Smooth muscle cell (in vitro differentiated cells): ENCODE measurements around the gene PPP1R13B. TPM values are rescaled to one million over a fixed set of nuclear protein-coding genes. Genes with fewer than 3 reads are reported as not detected.

Experiments used
- DNase-seq: peaks from one replicate; lab custom pipeline; 2025; ENCODE audit not compliant: unreplicated experiment; lab: John Stamatoyannopoulos, UW
- H2AFZ ChIP-seq: fragments of 200-600 bp; sonication (generic); 2 replicates; pipeline ENCODE4 v1.6.0; 2016; ENCODE audit warnings: antibody characterized with exemption, low read depth, mild to moderate bottlenecking
- H3F3A ChIP-seq: fragments of 200-600 bp; sonication (generic); 2 replicates; pipeline ENCODE4 v1.6.0; 2017; ENCODE audit warnings: antibody characterized with exemption, low read depth
- H3K27ac ChIP-seq: fragments of 200-600 bp; sonication (generic); 2 replicates; pipeline ENCODE4 v1.5.1; 2016; ENCODE audit warnings: low read depth, mild to moderate bottlenecking
- H3K27me3 ChIP-seq: fragments of 200-600 bp; sonication (generic); 2 replicates; pipeline ENCODE4 v1.6.1; 2016; ENCODE audit warnings: low read depth, mild to moderate bottlenecking
- H3K36me3 ChIP-seq: fragments of 200-600 bp; sonication (generic); 2 replicates; pipeline ENCODE4 v1.5.1; 2016; ENCODE audit warnings: low read depth
- H3K4me1 ChIP-seq: fragments of 200-600 bp; sonication (generic); 2 replicates; pipeline ENCODE4 v1.5.1; 2016; ENCODE audit warnings: low read depth
- H3K4me2 ChIP-seq: fragments of 200-600 bp; sonication (generic); 2 replicates; pipeline ENCODE4 v1.6.0; 2016; ENCODE audit warnings: mild to moderate bottlenecking
- H3K4me3 ChIP-seq: fragments of 200-600 bp; sonication (generic); 2 replicates; pipeline ENCODE4 v1.5.1; 2016; ENCODE audit warnings: mild to moderate bottlenecking
- H3K79me2 ChIP-seq: fragments of 200-600 bp; sonication (generic); 2 replicates; pipeline ENCODE4 v1.6.0; 2016; ENCODE audit warnings: low read depth, mild to moderate bottlenecking
- H3K9ac ChIP-seq: fragments of 200-600 bp; sonication (generic); 2 replicates; pipeline ENCODE4 v1.6.0; 2016; ENCODE audit warnings: low read depth
- H3K9me3 ChIP-seq: fragments of 200-600 bp; sonication (generic); replicated peaks from 2 replicates; pipeline ENCODE4 v1.5.1; 2016; ENCODE audit warnings: low read depth
- H4K20me1 ChIP-seq: fragments of 200-600 bp; sonication (generic); 2 replicates; pipeline ENCODE4 v1.6.0; 2016; ENCODE audit warnings: low read depth
- CTCF ChIP-seq: fragments of 200-600 bp; sonication (generic); IDR thresholded peaks from 2 replicates; pipeline ENCODE4 v1.5.1; 2017; ENCODE audit warnings: borderline replicate concordance, mild to moderate bottlenecking, antibody characterized with exemption; ENCODE audit not compliant: insufficient read depth, poor library complexity, severe bottlenecking
- WGBS: methylation state at CpG from one replicate; pipeline ENCODE4 v1.1.7; 2016; ENCODE audit warnings: low lambda C conversion rate; 5-methylcytosine and 5-hydroxymethylcytosine counted together
- polyA plus RNA-seq: library from polyadenylated mRNA; unstranded; fragments of >200 nt; fragmentation: Nextera tagmentation; extraction: Ambion mirVana; gene quantifications from 2 replicates; pipeline ENCODE4 v1.2.1, GENCODE V29; 2016
- total RNA-seq: library from RNA; depleted of rRNA; stranded (reverse); fragments of >200 nt; gene quantifications from 2 replicates; pipeline ENCODE4 v1.2.3, GENCODE V29; 2014

PPP1R13B gene
- total and polyA plus RNA-seq, 2 experiments from 2014 or later = 2.3 to 4.3 TPM

- no peak for DNase-seq
- Histone ChIP-seq H2AFZ (no peak overlapping the region), H3F3A (no peaks in the 10 kb centered on the region), H3K9ac (no peak overlapping the region), H3K79me2 (no peaks in the 10 kb centered on the region), H3K36me3 (no peaks in the 10 kb centered on the region), H4K20me1 (peaks cover 1% of the 10 kb centered on the region), H3K9me3 (no peaks in the 10 kb centered on the region), H3K4me1 (no peaks in the 10 kb centered on the region), H3K4me3 (no peak overlapping the region), H3K4me2 (no peak overlapping the region), H3K27me3 (no peaks in the 10 kb centered on the region), H3K27ac (no peak overlapping the region)
- WGBS = 93% methylated on average over 10 of the region's 10 CpGs
- no peak for TF ChIP-seq CTCF
Measured at GRCh38 chr14:103738166-103738565, 109.2 kb downstream of the PPP1R13B start.

- Histone ChIP-seq H3K4me2 (no peak overlapping the region), H3K4me3 (no peak overlapping the region), H3K9ac (no peak overlapping the region), H2AFZ (no peak overlapping the region), H4K20me1 (peaks cover 7% of the 10 kb centered on the region), H3K36me3 (no peaks in the 10 kb centered on the region), H3K79me2 (no peaks in the 10 kb centered on the region), H3F3A (no peaks in the 10 kb centered on the region), H3K27ac (no peak overlapping the region), H3K27me3 (no peaks in the 10 kb centered on the region), H3K4me1 (no peaks in the 10 kb centered on the region), H3K9me3 (no peaks in the 10 kb centered on the region)
- DNase-seq = no peak
- no peak for TF ChIP-seq CTCF
- 94% methylated on average over 16 of the region's 16 CpGs for WGBS
Measured at GRCh38 chr14:103737432-103738045, 109.8 kb downstream of the PPP1R13B start.

GRCh38 chr14:103736546-103737431 lies 110.6 kb downstream of the PPP1R13B start:
- Histone ChIP-seq H3F3A (no peaks in the 10 kb centered on the region), H3K4me3 (no peak overlapping the region), H3K79me2 (no peaks in the 10 kb centered on the region), H4K20me1 (peaks cover 15% of the 10 kb centered on the region), H2AFZ (no peak overlapping the region), H3K27ac (peak overlapping the region; percentile 39), H3K4me2 (no peak overlapping the region), H3K9ac (no peak overlapping the region), H3K4me1 (no peaks in the 10 kb centered on the region), H3K9me3 (no peaks in the 10 kb centered on the region), H3K27me3 (no peaks in the 10 kb centered on the region), H3K36me3 (no peaks in the 10 kb centered on the region)
- no peak for DNase-seq
- no peak for TF ChIP-seq CTCF
- 88% methylated on average over 10 of the region's 10 CpGs for WGBS
